ENCODE data around the gene EHHADH.
"Not testable (repeated sequence)": the region's sequence is repeated elsewhere in the genome, so short reads cannot be mapped to it uniquely, and the experiment has no call there.

Gene EHHADH

GRCh38 chr3:185253133-185253532 is 716 bp downstream of the EHHADH start:
- H3K4me1 ChIP-seq (ENCODE audit: control insufficient read depth in 1 of 2, insufficient read depth in 2 of 2, low read length in 2 of 2); H3K27me3 ChIP-seq (ENCODE audit: control insufficient read depth in 1 of 2, insufficient read depth in 2 of 2, low read length in 2 of 2); H3K36me3 ChIP-seq (ENCODE audit: control insufficient read depth in 1 of 2, insufficient read depth in 2 of 2, low read length in 2 of 2); H3K9me3 ChIP-seq (ENCODE audit: control insufficient read depth in 1 of 2, low read length in 2 of 2); H3K27ac ChIP-seq (ENCODE audit: low read depth, low read length): not testable (repeated sequence)
- Histone ChIP-seq H3K4me3 (ENCODE audit: low read depth in 1 of 2, low read length in 2 of 2) (peak overlapping the region; percentile 74 to 85), H3K9ac (ENCODE audit: low read depth in 1 of 2, low read length in 2 of 2) (peak overlapping the region in 1 of 2 donors; percentile 79)

GRCh38 chr3:185251272-185251671 is 2.6 kb downstream of the EHHADH start:
- Histone ChIP-seq H3K4me1 (ENCODE audit: control insufficient read depth in 1 of 2, insufficient read depth in 2 of 2, low read length in 2 of 2) (peaks cover 3 to 7% of the 10 kb centered on the region in 2 donors), H3K9me3 (ENCODE audit: control insufficient read depth in 1 of 2, low read length in 2 of 2) (no peaks in the 10 kb centered on the region), H3K36me3 (ENCODE audit: control insufficient read depth in 1 of 2, insufficient read depth in 2 of 2, low read length in 2 of 2) (peaks cover 0 to 12% of the 10 kb centered on the region in 2 donors), H3K4me3 (ENCODE audit: low read depth in 1 of 2, low read length in 2 of 2) (no peak overlapping the region), H3K9ac (ENCODE audit: low read depth in 1 of 2, low read length in 2 of 2) (no peak overlapping the region), H3K27ac (ENCODE audit: low read depth, low read length) (no peak overlapping the region), H3K27me3 (ENCODE audit: control insufficient read depth in 1 of 2, insufficient read depth in 2 of 2, low read length in 2 of 2) (no peaks in the 10 kb centered on the region)

- peaks cover 3 to 7% of the 10 kb centered on the region in 2 donors for H3K4me1 ChIP-seq (ENCODE audit: control insufficient read depth in 1 of 2, insufficient read depth in 2 of 2, low read length in 2 of 2)
- H3K4me3 ChIP-seq (ENCODE audit: low read depth in 1 of 2, low read length in 2 of 2): no peak overlapping the region
- H3K9me3 ChIP-seq (ENCODE audit: control insufficient read depth in 1 of 2, low read length in 2 of 2): no peaks in the 10 kb centered on the region
- H3K36me3 ChIP-seq (ENCODE audit: control insufficient read depth in 1 of 2, insufficient read depth in 2 of 2, low read length in 2 of 2): peaks cover 0 to 15% of the 10 kb centered on the region in 2 donors
- H3K27ac ChIP-seq (ENCODE audit: low read depth, low read length): no peak overlapping the region
- no peaks in the 10 kb centered on the region for H3K27me3 ChIP-seq (ENCODE audit: control insufficient read depth in 1 of 2, insufficient read depth in 2 of 2, low read length in 2 of 2)
- no peak overlapping the region for H3K9ac ChIP-seq (ENCODE audit: low read depth in 1 of 2, low read length in 2 of 2)
These were observed 3.2 kb downstream of the EHHADH start for GRCh38 chr3:185250653-185251052.

GRCh38 chr3:185250247-185250646 is 3.6 kb downstream of the EHHADH start:
- Histone ChIP-seq H3K9ac (ENCODE audit: low read depth in 1 of 2, low read length in 2 of 2) (no peak overlapping the region), H3K9me3 (ENCODE audit: control insufficient read depth in 1 of 2, low read length in 2 of 2) (peaks cover 0 to 1% of the 10 kb centered on the region in 2 donors), H3K27me3 (ENCODE audit: control insufficient read depth in 1 of 2, insufficient read depth in 2 of 2, low read length in 2 of 2) (no peaks in the 10 kb centered on the region), H3K4me1 (ENCODE audit: control insufficient read depth in 1 of 2, insufficient read depth in 2 of 2, low read length in 2 of 2) (peaks cover 3 to 7% of the 10 kb centered on the region in 2 donors), H3K4me3 (ENCODE audit: low read depth in 1 of 2, low read length in 2 of 2) (no peak overlapping the region), H3K36me3 (ENCODE audit: control insufficient read depth in 1 of 2, insufficient read depth in 2 of 2, low read length in 2 of 2) (peaks cover 0 to 15% of the 10 kb centered on the region in 2 donors), H3K27ac (ENCODE audit: low read depth, low read length) (no peak overlapping the region)

- Histone ChIP-seq H3K9me3 (ENCODE audit: control insufficient read depth in 1 of 2, low read length in 2 of 2) (peaks cover 7 to 41% of the 10 kb centered on the region in 2 donors), H3K4me3 (ENCODE audit: low read depth in 1 of 2, low read length in 2 of 2) (no peak overlapping the region), H3K27ac (ENCODE audit: low read depth, low read length) (no peak overlapping the region), H3K36me3 (ENCODE audit: control insufficient read depth in 1 of 2, insufficient read depth in 2 of 2, low read length in 2 of 2) (peaks cover 0 to 7% of the 10 kb centered on the region in 2 donors), H3K27me3 (ENCODE audit: control insufficient read depth in 1 of 2, insufficient read depth in 2 of 2, low read length in 2 of 2) (no peaks in the 10 kb centered on the region), H3K4me1 (ENCODE audit: control insufficient read depth in 1 of 2, insufficient read depth in 2 of 2, low read length in 2 of 2) (no peaks in the 10 kb centered on the region), H3K9ac (ENCODE audit: low read depth in 1 of 2, low read length in 2 of 2) (no peak overlapping the region)
These were observed 11.2 kb downstream of the EHHADH start for GRCh38 chr3:185242642-185243041.

- Histone ChIP-seq H3K27me3 (ENCODE audit: control insufficient read depth in 1 of 2, insufficient read depth in 2 of 2, low read length in 2 of 2) (no peaks in the 10 kb centered on the region), H3K4me1 (ENCODE audit: control insufficient read depth in 1 of 2, insufficient read depth in 2 of 2, low read length in 2 of 2) (no peaks in the 10 kb centered on the region), H3K9ac (ENCODE audit: low read depth in 1 of 2, low read length in 2 of 2) (no peak overlapping the region), H3K9me3 (ENCODE audit: control insufficient read depth in 1 of 2, low read length in 2 of 2) (peaks cover 6 to 39% of the 10 kb centered on the region in 2 donors), H3K27ac (ENCODE audit: low read depth, low read length) (no peak overlapping the region), H3K4me3 (ENCODE audit: low read depth in 1 of 2, low read length in 2 of 2) (no peak overlapping the region), H3K36me3 (ENCODE audit: control insufficient read depth in 1 of 2, insufficient read depth in 2 of 2, low read length in 2 of 2) (peaks cover 6 to 19% of the 10 kb centered on the region in 2 donors)
These were observed 16.9 kb downstream of the EHHADH start for GRCh38 chr3:185236969-185237368.

- no peak overlapping the region for H3K4me3 ChIP-seq (ENCODE audit: low read depth in 1 of 2, low read length in 2 of 2)
- no peaks in the 10 kb centered on the region for H3K27me3 ChIP-seq (ENCODE audit: control insufficient read depth in 1 of 2, insufficient read depth in 2 of 2, low read length in 2 of 2)
- H3K27ac ChIP-seq (ENCODE audit: low read depth, low read length): no peak overlapping the region
- no peak overlapping the region for H3K9ac ChIP-seq (ENCODE audit: low read depth in 1 of 2, low read length in 2 of 2)
- H3K9me3 ChIP-seq (ENCODE audit: control insufficient read depth in 1 of 2, low read length in 2 of 2): peaks cover 3 to 17% of the 10 kb centered on the region in 2 donors
- peaks cover 6 to 29% of the 10 kb centered on the region in 2 donors for H3K36me3 ChIP-seq (ENCODE audit: control insufficient read depth in 1 of 2, insufficient read depth in 2 of 2, low read length in 2 of 2)
- no peaks in the 10 kb centered on the region for H3K4me1 ChIP-seq (ENCODE audit: control insufficient read depth in 1 of 2, insufficient read depth in 2 of 2, low read length in 2 of 2)
These were observed 20.5 kb downstream of the EHHADH start for GRCh38 chr3:185233328-185233727.

- not testable (repeated sequence) for H3K27me3 ChIP-seq (ENCODE audit: control insufficient read depth in 1 of 2, insufficient read depth in 2 of 2, low read length in 2 of 2); H3K27ac ChIP-seq (ENCODE audit: low read depth, low read length); H3K4me3 ChIP-seq (ENCODE audit: low read depth in 1 of 2, low read length in 2 of 2); H3K9me3 ChIP-seq (ENCODE audit: control insufficient read depth in 1 of 2, low read length in 2 of 2); H3K4me1 ChIP-seq (ENCODE audit: control insufficient read depth in 1 of 2, insufficient read depth in 2 of 2, low read length in 2 of 2); H3K9ac ChIP-seq (ENCODE audit: low read depth in 1 of 2, low read length in 2 of 2)
- peaks cover 0 to 28% of the 10 kb centered on the region in 2 donors for H3K36me3 ChIP-seq (ENCODE audit: control insufficient read depth in 1 of 2, insufficient read depth in 2 of 2, low read length in 2 of 2)
These were observed 27.3 kb downstream of the EHHADH start for GRCh38 chr3:185226526-185226925.

GRCh38 chr3:185225523-185225922 is 28.3 kb downstream of the EHHADH start:
- Histone ChIP-seq H3K4me3 (ENCODE audit: low read depth in 1 of 2, low read length in 2 of 2) (no peak overlapping the region), H3K4me1 (ENCODE audit: control insufficient read depth in 1 of 2, insufficient read depth in 2 of 2, low read length in 2 of 2) (no peaks in the 10 kb centered on the region), H3K36me3 (ENCODE audit: control insufficient read depth in 1 of 2, insufficient read depth in 2 of 2, low read length in 2 of 2) (peaks cover 0 to 28% of the 10 kb centered on the region in 2 donors), H3K9me3 (ENCODE audit: control insufficient read depth in 1 of 2, low read length in 2 of 2) (no peaks in the 10 kb centered on the region), H3K27ac (ENCODE audit: low read depth, low read length) (no peak overlapping the region), H3K27me3 (ENCODE audit: control insufficient read depth in 1 of 2, insufficient read depth in 2 of 2, low read length in 2 of 2) (no peaks in the 10 kb centered on the region), H3K9ac (ENCODE audit: low read depth in 1 of 2, low read length in 2 of 2) (no peak overlapping the region)

GRCh38 chr3:185225080-185225479 is 28.8 kb downstream of the EHHADH start:
- Histone ChIP-seq H3K9ac (ENCODE audit: low read depth in 1 of 2, low read length in 2 of 2) (no peak overlapping the region), H3K27me3 (ENCODE audit: control insufficient read depth in 1 of 2, insufficient read depth in 2 of 2, low read length in 2 of 2) (no peaks in the 10 kb centered on the region), H3K27ac (ENCODE audit: low read depth, low read length) (no peak overlapping the region), H3K4me3 (ENCODE audit: low read depth in 1 of 2, low read length in 2 of 2) (no peak overlapping the region), H3K4me1 (ENCODE audit: control insufficient read depth in 1 of 2, insufficient read depth in 2 of 2, low read length in 2 of 2) (no peaks in the 10 kb centered on the region), H3K9me3 (ENCODE audit: control insufficient read depth in 1 of 2, low read length in 2 of 2) (no peaks in the 10 kb centered on the region), H3K36me3 (ENCODE audit: control insufficient read depth in 1 of 2, insufficient read depth in 2 of 2, low read length in 2 of 2) (peaks cover 0 to 28% of the 10 kb centered on the region in 2 donors)

GRCh38 chr3:185221203-185221602 is 32.6 kb downstream of the EHHADH start:
- no peaks in the 10 kb centered on the region for H3K27me3 ChIP-seq (ENCODE audit: control insufficient read depth in 1 of 2, insufficient read depth in 2 of 2, low read length in 2 of 2)
- peaks cover 0 to 18% of the 10 kb centered on the region in 2 donors for H3K36me3 ChIP-seq (ENCODE audit: control insufficient read depth in 1 of 2, insufficient read depth in 2 of 2, low read length in 2 of 2)
- no peaks in the 10 kb centered on the region for H3K9me3 ChIP-seq (ENCODE audit: control insufficient read depth in 1 of 2, low read length in 2 of 2)
- H3K4me3 ChIP-seq (ENCODE audit: low read depth in 1 of 2, low read length in 2 of 2): no peak overlapping the region
- H3K4me1 ChIP-seq (ENCODE audit: control insufficient read depth in 1 of 2, insufficient read depth in 2 of 2, low read length in 2 of 2): no peaks in the 10 kb centered on the region
- no peak overlapping the region for H3K9ac ChIP-seq (ENCODE audit: low read depth in 1 of 2, low read length in 2 of 2)
- no peak overlapping the region for H3K27ac ChIP-seq (ENCODE audit: low read depth, low read length)
